Keratinocyte (primary cell): ENCODE results near the gene ALOXE3.

Experiments
- EZH2 ChIP-seq: IDR thresholded peaks from one replicate; pipeline ENCODE4 v1.6.1; 2012; ENCODE audit warnings: inconsistent platforms, mild to moderate bottlenecking, low read length, moderate library complexity
- TF ChIP-seq, protein P1 (sequence below), 3 experiments: IDR thresholded peaks in 1 of 3; conservative IDR thresholded peaks in 1 of 3; optimal IDR thresholded peaks in 1 of 3; 2 replicates in 2 of 3; 3 replicates in 1 of 3; pipeline versions ENCODE3 to v1.5.1; 2011; ENCODE audit warnings: low read length in 3 of 3, mild to moderate bottlenecking in 3 of 3, moderate library complexity in 2 of 3, control low read depth in 1 of 3, inconsistent platforms in 1 of 3; ENCODE audit not compliant: insufficient read depth in 2 of 3; ENCODE audit errors: extremely low read depth in 1 of 3

DNA sequence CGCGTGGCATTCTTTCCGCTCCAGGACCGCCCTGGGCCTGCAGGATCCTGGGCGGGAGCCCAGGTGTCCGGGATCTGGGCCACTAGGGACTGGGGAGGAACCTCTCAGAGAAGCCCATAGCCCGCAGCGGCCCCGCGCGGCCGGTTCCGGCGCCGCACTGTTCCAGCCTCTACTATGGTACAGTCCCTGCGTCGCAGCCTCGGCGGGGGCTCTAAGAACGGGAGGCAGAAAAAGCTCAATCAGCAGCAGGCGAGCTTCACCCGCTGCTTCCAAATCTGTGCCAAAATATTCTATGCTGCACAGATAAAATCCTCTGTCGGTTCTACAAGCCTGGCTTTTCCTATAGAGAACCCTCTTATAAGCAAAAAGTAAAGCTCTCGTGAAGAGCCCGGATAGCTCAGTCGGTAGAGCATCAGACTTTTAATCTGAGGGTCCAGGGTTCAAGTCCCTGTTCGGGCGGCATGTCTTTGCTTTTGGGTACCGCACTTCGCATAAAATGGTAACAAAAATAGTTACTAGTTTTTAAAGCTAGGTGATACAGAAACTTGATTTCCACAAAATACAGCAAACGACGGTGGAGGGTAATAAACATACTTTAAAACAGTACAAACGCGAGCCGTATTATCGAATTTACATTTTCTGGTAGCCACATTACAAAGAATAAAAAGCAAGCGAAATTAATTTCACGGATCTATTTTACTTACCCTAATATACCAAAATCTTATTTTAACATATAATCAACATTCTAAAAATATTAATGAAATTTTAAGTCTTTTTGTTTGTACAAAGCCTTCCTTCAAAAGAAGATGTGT is 661 bp upstream of the ALOXE3 start:
- no peak for TF ChIP-seq EZH2
- TF ChIP-seq, protein P1, sequence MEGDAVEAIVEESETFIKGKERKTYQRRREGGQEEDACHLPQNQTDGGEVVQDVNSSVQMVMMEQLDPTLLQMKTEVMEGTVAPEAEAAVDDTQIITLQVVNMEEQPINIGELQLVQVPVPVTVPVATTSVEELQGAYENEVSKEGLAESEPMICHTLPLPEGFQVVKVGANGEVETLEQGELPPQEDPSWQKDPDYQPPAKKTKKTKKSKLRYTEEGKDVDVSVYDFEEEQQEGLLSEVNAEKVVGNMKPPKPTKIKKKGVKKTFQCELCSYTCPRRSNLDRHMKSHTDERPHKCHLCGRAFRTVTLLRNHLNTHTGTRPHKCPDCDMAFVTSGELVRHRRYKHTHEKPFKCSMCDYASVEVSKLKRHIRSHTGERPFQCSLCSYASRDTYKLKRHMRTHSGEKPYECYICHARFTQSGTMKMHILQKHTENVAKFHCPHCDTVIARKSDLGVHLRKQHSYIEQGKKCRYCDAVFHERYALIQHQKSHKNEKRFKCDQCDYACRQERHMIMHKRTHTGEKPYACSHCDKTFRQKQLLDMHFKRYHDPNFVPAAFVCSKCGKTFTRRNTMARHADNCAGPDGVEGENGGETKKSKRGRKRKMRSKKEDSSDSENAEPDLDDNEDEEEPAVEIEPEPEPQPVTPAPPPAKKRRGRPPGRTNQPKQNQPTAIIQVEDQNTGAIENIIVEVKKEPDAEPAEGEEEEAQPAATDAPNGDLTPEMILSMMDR (optimal IDR thresholded peaks at IDR 0.05 in 1 of 3, IDR thresholded peaks at IDR 0.05 in 1 of 3, conservative IDR thresholded peaks at IDR 0.05 in 1 of 3; ENCODE audit: extremely low read depth in 1 of 3, insufficient read depth in 2 of 3, low read length in 3 of 3), result peak; percentile 70 to 94 (median 79)
